ENCODE measurements around the gene HIPK2.
A peak's percentile ranks its signal among the peaks of the same experiment; 100 is the strongest.

HIPK2 gene

DNA sequence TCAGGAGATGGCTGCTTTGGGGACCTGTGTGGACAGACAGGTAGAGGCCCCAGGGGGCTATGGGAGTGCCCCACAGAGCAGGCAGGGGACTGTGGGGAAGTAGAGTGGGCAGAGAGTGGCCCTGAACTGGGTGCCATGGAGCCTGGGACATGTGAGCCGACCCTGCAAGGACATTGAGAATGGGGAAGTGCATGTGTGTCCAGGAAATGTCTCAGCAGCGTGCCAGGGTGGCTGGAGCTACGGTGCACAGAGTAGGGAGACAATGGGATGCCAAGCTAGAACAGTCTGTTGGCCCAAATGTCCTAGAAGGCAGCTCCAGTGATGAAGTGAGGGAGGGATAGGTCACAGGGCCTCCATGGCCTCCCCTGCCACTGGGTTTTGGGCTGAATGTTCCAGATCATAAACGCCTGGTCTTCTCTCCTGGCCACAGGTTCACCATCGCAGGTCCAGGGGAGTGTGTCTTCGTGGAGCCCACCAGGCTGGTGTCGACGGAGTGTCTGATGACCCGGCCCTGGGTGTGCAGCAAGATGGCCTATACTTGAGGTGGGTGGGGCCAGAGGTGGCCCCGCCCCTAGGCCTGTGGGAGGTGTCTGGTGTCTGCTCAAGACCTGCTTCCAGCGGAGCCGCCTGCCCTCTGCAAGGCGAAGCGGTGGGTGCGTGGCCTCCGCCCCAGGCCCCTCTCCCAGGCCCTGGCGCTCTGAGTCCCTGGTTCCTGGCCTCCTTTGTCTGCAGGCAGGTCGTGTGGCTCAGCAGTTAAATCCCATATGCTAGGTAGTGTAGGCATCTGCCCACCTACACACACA is 233.8 kb downstream of the HIPK2 start:
- peak; percentile 37 for DNase-seq
- in situ Hi-C loops (cut with MboI; ENCODE audit: low pct_unique_long_range_greater_than_20kb, low sequenced_read_pairs), result no loop called here

DNA sequence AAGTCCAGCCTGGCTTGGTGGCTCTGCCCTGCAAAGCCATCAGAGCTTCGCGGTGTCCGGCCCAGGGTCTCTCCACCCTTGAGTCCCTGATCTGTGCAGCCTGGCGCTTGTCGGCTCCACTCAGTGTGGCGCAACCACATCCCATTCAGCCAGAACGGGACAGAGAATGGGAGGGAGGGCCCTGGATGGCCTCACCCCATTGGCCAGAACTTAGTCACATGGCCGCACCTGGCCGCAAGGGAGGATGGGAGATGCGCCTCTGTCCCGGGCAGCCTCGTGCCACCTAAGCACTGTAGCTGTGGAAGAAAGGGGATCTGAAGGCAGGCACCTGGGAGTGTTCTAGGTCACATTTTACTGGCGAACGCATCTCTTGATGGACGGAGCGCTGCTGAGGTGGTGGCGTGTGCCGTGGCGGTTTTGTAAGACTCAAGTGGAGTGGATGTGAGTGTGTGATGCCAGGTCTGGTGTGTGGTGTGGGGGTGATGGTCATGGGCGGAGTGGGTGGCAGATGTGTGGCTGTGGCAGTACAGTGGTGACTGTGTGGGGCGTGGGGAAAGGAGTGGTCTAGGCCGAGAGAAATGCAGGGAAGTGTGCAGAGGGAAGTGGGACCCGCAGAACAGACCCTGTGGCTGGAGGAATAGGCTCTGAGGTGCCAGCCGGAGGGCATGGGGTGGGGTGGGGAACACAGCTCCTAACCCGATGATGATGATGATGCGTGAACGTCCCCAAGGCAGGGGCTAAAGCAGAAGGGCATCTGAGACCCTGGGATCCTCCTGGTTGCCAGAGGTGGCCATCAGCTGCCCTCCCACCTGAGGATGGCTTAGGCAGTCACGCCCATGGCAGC is 235.3 kb downstream of the HIPK2 start:
- in situ Hi-C loops (cut with MboI; ENCODE audit: low pct_unique_long_range_greater_than_20kb, low sequenced_read_pairs), result no loop called here
- DNase-seq, result no peak

DNA sequence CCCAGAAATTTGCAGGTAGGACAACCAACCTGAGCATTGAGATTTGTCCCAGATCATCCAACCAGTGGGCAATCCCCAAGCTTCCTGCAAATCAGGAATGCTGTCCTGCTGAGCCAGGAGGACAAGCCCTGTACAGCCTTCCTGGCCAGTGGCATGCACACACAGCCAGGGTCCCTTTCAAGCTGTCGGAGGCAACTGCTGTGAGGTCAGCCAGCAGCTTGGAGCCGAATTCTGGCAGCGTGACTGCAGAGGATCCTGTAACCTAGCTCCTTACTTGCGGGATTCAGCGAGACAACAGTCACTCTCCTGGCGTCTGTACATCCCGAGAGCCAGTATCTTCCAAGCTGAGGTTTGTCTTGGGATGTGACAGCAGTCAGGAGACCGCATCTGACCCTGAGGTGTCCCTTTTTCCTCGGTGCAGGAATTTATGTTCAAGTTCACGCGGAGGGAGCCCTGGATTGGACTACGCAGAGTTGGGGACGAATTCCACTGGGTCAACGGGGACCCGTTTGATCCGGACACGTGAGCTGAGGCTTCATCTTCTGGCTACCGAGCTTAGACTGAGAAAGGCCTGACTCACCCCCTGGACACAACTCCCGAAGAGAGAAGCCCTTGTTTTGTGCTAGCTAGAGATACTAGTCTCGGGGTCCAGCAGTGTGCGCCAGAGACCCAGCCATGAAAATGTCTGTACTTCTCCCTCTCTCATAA is 236.0 kb downstream of the HIPK2 start:
- DNase-seq, result no peak
- in situ Hi-C loops (cut with MboI; ENCODE audit: low pct_unique_long_range_greater_than_20kb, low sequenced_read_pairs), result no loop called here

DNA sequence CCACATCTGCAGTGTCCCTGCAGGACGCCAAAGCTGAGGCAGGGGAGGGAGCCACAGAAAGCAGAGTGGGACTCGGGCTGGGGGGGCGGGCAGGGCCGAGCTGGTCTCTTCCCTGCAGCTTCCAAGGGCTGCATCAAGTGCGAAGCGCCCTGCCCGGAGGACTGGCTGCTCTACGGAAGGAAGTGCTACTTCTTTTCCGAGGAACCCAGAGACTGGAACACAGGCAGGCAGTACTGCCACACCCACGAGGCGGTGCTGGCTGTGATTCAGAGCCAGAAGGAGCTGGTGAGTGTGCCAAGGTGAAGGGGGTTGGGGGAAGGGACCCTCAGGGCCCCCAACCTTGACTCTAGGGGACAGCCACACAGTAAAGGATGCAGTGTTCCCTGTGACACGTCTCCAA is 237.6 kb downstream of the HIPK2 start:
- in situ Hi-C loops (cut with MboI; ENCODE audit: low pct_unique_long_range_greater_than_20kb, low sequenced_read_pairs), result no loop called here
- DNase-seq, result no peak

DNA sequence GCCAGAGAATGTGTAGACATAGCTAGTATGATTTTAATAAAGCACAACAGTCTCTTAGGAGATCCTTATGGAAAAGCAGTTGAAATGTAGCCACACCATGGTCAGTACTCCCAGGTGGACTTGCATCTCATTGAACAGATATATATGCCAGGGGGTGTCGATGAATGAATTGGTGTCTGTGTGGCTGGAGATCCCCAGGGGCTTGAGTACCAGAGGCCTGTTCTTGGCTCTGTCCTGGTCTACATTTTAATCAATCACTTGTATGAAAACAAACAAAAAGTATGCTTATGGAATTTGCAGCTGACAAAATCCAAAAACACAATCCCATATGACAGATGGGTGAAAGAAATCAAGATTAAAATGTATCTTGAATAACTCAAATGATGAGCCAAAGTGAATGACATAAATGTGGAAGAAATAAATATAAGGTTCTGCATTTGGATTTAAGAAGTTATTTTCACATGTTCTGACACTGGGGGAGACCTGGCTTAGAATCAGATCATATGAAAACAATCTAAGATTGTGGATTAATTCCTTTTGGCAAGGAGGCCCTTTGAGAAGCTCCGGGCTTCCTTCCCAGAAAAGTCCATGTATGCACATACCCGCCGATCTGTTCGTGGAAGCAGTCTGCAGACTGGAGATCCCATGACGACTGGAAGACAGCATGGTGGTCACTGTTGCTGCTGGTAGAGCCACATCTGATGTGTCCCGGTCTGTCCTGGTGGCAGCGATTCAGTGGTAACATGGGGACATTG is 238.7 kb downstream of the HIPK2 start:
- DNase-seq, result no peak
- in situ Hi-C loops (cut with MboI; ENCODE audit: low pct_unique_long_range_greater_than_20kb, low sequenced_read_pairs), result no loop called here

DNA sequence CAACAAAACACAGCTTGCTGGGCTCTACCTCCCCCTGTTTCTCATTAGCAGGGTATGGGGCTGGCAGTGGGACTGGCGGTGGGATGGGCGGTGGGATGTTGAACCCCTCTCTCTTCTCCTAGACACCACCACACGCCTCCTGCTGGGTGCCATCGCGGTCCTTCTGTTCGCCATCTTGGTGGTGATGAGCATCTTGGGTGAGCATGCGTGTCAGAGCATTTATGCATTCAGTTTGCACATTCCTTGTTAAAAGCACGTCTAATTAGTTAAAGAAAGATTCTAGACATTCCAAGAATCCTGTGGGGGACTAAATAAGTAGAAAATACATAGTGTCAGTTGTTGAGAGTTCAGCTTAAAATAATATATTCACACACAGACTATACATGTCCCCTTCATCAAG is 241.6 kb downstream of the HIPK2 start:
- no peak for DNase-seq
- in situ Hi-C loops (cut with MboI; ENCODE audit: low pct_unique_long_range_greater_than_20kb, low sequenced_read_pairs), result no loop called here

DNA sequence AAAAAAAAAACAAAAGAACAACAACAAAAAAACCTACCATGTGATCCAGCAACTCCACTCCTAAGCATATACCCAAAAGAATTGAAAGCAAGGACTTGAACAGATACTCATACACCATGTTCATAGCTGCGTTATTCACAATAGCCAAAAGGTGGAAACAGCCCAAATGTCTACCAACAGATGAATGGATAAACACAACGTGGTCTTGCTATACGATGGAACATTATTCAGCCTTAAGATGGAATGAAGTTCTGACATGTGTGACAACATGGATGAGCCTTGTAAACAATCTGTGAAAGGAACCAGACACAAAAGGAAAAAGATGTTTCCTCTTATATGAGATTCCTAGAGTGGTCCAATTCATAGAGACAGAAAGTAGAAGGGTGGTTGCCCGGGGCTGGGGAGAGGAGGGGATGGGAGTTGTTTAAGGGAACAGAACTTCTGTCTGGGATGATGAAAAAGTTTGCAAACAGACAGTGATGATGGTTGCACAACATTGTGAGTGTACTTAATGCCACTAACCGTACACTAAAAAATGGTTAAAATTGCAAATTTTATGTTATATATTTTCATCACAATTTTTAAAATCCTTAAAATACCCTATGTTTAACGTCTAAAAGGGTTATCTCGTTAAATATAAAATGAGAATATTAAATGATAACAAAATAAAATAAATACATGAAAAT is 242.7 kb downstream of the HIPK2 start:
- DNase-seq, result no peak
- in situ Hi-C loops (cut with MboI; ENCODE audit: low pct_unique_long_range_greater_than_20kb, low sequenced_read_pairs), result no loop called here

DNA sequence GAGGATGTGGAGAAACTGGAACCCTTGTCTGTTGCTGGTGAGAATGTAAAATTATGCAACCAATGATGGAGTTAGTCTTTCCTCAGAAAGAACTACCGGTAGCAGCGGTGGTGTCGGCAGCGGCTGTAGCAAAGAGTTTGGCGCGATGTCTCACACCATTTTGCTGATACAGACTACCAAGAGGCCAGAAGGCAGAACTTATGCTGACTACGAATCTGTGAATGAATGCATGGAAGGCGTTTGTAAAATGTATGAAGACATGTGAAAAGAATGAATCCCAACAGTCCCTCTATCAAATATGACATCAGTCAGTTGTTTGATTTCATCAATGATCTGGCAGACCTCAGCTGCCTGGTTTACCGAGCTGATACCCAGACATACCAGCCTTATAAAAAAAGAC is 243.7 kb downstream of the HIPK2 start:
- no peak for DNase-seq
- in situ Hi-C loops (cut with MboI; ENCODE audit: low pct_unique_long_range_greater_than_20kb, low sequenced_read_pairs), result no loop called here

DNA sequence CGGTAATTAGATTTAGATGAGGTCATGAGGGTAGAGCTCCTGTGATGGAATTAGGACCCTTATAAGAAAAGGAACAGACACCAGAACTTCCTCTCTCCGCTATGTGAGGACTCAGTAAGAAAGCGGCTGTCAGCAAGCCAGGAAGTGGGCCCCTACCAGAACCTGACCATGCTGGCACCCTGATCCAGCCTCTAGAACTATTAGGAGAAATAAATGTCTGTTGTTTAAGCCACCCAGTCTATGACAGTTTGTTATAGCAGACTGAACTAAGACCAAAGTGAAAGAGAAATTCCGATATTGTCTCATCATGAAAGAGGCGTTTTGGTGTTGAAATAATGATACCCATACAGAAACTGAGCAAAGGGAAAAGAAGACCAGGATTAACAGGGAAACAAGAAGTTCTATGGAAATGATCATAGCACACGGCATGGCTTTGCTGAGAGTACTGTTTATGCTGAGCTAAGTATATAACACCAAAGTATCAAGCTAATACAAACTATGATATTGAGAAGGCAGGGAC is 245.1 kb downstream of the HIPK2 start:
- in situ Hi-C loops (cut with MboI; ENCODE audit: low pct_unique_long_range_greater_than_20kb, low sequenced_read_pairs), result no loop called here

DNA sequence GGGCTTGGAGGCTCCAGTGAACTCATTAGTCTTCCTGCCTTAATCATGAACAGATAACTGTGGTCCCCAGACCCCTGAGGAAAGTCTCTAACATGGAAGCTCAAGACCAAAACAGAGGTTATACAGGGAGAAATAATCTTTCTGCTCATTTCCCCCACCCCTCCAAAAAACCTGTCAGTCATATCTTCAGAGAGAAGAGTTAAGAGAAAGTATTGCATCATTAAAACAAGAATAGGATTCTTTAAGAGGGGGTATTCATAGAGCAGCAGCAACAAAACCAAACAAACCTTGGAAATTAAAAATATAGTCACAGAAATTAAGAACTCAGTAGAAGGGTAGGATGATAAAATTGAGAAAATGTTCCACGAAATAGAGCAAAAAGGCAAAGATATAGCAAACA is 246.7 kb downstream of the HIPK2 start:
- in situ Hi-C loops (cut with MboI; ENCODE audit: low pct_unique_long_range_greater_than_20kb, low sequenced_read_pairs), result no loop called here
- no peak for DNase-seq

More for the DNA sequence above, 245.1 kb downstream of the HIPK2 start:
- DNase-seq, result no peak

DNA sequence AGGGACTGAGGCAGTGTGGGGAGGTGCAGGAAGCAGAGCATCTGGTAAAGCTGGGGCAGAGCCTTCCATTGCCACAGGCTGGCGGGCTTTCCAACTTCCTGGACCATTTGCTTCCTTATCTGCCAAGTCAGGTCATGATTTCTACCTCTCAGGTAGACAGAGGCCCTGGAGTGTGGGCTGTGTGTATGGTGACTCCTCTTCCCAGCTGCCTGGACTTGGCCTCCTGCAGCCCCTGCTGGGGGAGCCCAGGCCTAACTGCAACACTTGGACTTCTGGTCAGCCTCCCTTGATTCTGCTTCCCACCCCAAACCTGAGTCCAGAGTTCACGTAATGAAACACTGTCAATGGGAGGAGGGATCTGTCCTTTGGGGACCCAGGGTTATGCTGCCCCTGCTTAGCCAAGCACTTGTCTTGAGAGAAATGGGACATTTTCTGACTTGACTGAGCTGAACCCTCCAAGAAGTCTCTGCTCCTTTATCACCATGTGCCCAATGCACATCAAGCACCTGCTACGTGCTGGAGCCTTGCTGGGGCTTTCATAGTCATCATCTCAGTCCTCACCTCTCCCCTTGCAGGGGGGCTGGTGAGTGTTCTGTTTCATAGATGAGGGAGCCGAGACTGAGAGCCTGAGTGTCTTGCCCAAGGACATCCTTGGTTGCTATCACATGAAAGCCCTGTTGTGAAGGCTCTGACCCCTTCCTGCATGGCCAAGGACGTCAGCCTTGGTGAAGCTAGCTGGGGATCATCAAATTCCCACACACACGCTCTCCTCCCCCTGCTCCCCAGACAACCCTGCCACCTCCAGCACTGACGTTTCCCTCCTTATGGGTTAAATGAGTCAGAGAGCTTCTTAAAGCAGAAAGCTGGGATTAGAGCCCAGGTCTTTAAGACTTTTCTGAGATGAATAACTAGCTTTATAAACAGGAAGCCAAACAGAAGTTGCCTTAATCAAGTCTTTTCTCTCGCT is 250.9 kb downstream of the HIPK2 start:
- in situ Hi-C loops (cut with MboI; ENCODE audit: low pct_unique_long_range_greater_than_20kb, low sequenced_read_pairs), result no loop called here
- no peak for DNase-seq

DNA sequence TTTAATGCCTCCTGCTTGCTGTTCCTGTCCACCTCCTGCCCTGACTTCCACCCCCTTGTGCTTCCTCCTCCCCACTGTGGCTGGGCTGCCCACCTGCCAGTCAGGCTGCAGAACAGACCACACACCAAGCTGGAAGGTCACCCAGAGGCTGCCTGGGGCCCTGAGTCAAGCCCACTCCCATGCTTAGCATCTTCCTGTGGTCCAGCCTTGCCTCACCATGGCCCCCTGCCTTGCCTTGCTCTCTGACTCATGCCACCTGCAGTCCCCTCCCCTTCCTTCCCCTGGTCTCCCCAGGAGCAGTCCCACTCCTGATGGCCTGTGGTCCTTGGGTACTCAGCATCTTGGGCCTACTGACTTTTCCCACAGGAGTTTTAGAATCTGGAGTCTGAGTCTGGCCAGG is 252.0 kb downstream of the HIPK2 start:
- no peak for DNase-seq
- in situ Hi-C loops (cut with MboI; ENCODE audit: low pct_unique_long_range_greater_than_20kb, low sequenced_read_pairs), result no loop called here

DNA sequence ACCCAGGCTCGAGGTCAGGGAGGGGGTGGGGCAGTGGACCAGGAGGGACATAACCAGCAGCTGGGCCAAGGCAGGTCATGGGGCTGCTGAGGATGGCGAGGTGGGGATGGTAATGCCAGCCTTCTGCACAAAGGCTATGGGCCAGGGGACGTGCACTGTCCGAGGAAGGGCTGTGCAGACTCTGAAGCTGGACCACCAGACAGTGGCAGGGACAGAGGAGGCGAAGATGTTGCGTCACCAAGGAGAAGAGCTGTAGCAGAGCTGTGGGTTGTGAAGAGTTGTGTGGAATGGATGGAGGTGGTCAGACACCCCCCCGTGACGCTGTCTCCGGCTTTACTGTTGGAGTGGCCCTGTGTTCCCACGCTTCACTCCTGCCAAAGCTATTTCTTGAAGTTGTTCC is 252.6 kb downstream of the HIPK2 start:
- in situ Hi-C loops (cut with MboI; ENCODE audit: low pct_unique_long_range_greater_than_20kb, low sequenced_read_pairs), result no loop called here

DNA sequence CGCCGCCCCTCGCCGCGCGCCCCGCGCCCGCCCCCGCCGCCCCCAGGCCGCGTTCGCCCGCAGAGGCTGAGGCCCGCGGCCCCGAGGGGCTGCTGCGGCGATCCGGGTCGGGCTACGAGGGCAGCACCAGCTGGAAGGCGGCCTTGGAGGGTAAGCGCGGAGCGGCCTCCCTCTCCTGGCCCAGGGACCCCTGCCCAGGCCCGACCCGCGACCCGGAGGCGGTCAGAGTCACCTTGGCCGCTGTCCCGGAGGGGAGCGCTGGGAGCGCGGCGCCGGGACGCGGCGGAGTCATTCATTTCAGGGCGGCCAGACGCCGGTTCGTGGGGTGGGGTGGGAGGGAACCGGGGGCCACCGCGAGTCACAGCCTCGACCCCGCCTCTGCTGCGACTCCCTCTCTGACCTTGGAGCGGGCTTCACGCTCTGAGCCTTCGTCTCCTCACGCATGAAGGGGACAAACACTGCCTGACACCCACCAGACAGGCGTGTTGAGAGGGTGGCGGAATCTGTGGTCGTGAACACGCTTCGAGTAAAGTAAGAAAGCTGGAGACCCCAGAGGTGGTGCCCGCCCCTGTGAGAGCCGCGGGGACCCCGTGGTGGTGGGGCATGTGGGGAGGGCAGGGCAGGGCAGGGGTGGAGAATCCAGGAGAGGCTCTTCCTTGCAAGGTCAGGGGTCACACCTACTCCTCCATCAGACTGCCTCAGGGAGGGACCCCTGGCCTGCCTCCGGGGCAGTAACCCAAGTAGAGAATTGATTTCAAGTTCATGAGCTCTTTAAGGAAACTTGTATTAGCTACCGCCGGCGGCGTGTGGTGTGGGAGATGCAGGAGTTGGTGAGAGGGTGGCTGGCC is 253.6 kb downstream of the HIPK2 start:
- in situ Hi-C loops (cut with MboI; ENCODE audit: low pct_unique_long_range_greater_than_20kb, low sequenced_read_pairs), result no loop called here
- DNase-seq, result no peak

More for the DNA sequence above, 252.6 kb downstream of the HIPK2 start:
- DNase-seq, result no peak

DNA sequence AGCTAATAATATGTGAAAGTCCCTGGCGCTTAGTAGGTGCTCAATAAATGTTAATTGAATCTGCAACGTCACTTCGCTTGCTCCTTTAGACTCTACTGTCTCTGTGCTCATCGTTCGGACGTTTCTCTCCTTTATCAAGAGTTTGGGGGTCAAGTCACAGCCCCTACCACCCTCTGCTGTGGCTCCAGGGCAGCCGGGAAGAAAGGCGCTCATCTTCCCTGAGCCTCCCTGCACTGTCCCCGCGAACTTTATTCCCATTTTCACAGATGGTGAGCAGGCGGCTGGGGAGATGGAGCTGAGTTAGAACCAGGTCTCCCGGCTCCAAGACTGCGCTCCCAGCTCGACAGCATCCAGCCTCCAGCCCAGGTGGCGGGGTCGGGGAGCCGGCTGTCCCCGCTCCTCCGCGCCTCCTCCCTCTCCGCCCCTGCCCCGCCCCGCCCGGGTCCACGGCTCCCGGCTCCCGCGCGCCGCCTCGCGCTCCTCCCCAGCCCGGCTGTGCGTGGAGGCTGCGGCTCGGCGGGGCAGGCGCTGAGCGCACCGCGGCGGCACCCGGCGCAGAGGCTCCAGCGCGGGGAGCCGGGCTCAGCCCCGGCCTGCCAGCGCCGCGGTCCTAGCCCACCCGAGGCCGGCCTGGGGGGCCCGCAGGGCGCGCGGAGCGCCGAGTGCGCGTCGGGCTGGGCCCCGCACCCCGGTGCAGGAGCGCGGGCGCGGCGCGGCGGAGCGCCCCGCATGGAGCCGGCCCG is 254.4 kb downstream of the HIPK2 start, which contains the start of gene CLEC2L:
Gene CLEC2L, plus strand, starts transcription at position 487 of the 743 bp plus-strand sequence. Its CDS starts 243 bp downstream, at position 730.
- DNase-seq, result no peak
- in situ Hi-C loops (cut with MboI; ENCODE audit: low pct_unique_long_range_greater_than_20kb, low sequenced_read_pairs), result no loop called here

DNA sequence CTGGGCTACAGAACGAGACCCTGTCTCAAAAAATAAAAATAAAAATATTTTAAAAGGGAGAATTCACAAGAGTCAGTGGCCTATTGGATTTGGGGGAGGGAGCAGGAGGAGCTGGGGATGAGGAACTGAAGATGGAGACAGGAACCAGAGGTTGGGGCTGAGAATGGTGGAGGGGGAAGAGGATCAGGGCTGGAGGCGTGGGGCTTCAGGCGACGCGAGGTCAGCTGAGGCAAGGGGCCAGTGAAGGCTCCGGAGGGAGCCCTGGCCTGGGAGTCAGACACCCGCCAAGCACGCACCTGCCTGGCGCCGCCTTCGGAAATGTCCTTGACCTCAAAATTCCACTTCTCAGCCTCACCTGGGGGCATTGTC is 255.0 kb downstream of the HIPK2 start:
- in situ Hi-C loops (cut with MboI; ENCODE audit: low pct_unique_long_range_greater_than_20kb, low sequenced_read_pairs), result no loop called here
- DNase-seq, result no peak
